ENCODE results near the gene PCMT1. TPM values are rescaled to one million over a fixed set of nuclear protein-coding genes. Genes with fewer than 3 reads are reported as not detected.

PCMT1 gene
- total RNA-seq (107 and 110 TPM in 2 replicates), polyA plus RNA-seq (126 and 130 TPM in 2 replicates)

- Histone ChIP-seq H4K20me1 (ENCODE audit: insufficient read depth, poor library complexity, severe bottlenecking) (no peaks in the 10 kb centered on the region), H3K27me3 (no peaks in the 10 kb centered on the region), H2AFZ (peak within 1 kb of the TSS; percentile 82), H3K4me1 (ENCODE audit: insufficient read depth) (peaks cover 5% of the 10 kb centered on the region), H3K36me3 (replicated peaks; ENCODE audit: insufficient read depth, low read depth) (no peaks in the 10 kb centered on the region), H3K27ac (peak within 1 kb of the TSS; percentile 97), H3K9me2 (replicated peaks; ENCODE audit: insufficient read depth) (no peaks in the 10 kb centered on the region), H3K79me2 (peaks cover 62% of the 10 kb centered on the region), H3K9me3 (ENCODE audit: low read depth) (no peaks in the 10 kb centered on the region), H3K4me3 (peak within 1 kb of the TSS; percentile 78), H3K4me2 (peak within 1 kb of the TSS; percentile 88)
- TF ChIP-seq EZH2phosphoT487 (IDR thresholded peaks at IDR 0.05; ENCODE audit: low read depth, severe bottlenecking, unreplicated experiment), result no peak
- DNase-seq (ENCODE audit: low spot score), result peak; percentile 97
- under 1% methylated on average over 40 of the region's 60 CpGs for WGBS (ENCODE audit: low lambda C conversion rate, missing lambda C conversion rate)
Measured at GRCh38 chr6:149749594-149750135, at the start of gene PCMT1. PCMT1 (plus strand) TSS chr6:149749741; CDS start chr6:149749902, 161 bp downstream.

GRCh38 chr6:149701714-149702113 is 47.8 kb upstream of the PCMT1 start:
- H4K20me1 ChIP-seq (ENCODE audit: insufficient read depth, poor library complexity, severe bottlenecking), result peaks cover 86% of the 10 kb centered on the region

GRCh38 chr6:149711711-149712110 is 37.8 kb upstream of the PCMT1 start:
- H3K36me3 ChIP-seq (replicated peaks; ENCODE audit: insufficient read depth, low read depth), result no peaks in the 10 kb centered on the region
- H3K27me3 ChIP-seq, result no peaks in the 10 kb centered on the region
- H3K4me1 ChIP-seq (ENCODE audit: insufficient read depth), result peaks cover 29% of the 10 kb centered on the region
- no peaks in the 10 kb centered on the region for H3K9me2 ChIP-seq (replicated peaks; ENCODE audit: insufficient read depth)
- no peak overlapping the region for H3K27ac ChIP-seq
- H3K9me3 ChIP-seq (ENCODE audit: low read depth), result no peaks in the 10 kb centered on the region
- peaks cover 100% of the 10 kb centered on the region for H3K79me2 ChIP-seq
- no peak for DNase-seq (ENCODE audit: low spot score)
- H3K4me3 ChIP-seq, result no peak overlapping the region
- no peak for TF ChIP-seq EZH2 (IDR thresholded peaks at IDR 0.05; ENCODE audit: borderline replicate concordance)
- TF ChIP-seq EZH2phosphoT487 (IDR thresholded peaks at IDR 0.05; ENCODE audit: low read depth, severe bottlenecking, unreplicated experiment), result no peak
- no peak for TF ChIP-seq CTCF (IDR thresholded peaks at IDR 0.05; ENCODE audit: poor library complexity)
- peaks cover 73% of the 10 kb centered on the region for H4K20me1 ChIP-seq (ENCODE audit: insufficient read depth, poor library complexity, severe bottlenecking)
- 91% methylated on average over 5 of the region's 5 CpGs for WGBS (ENCODE audit: low lambda C conversion rate, missing lambda C conversion rate)
- H2AFZ ChIP-seq, result no peak overlapping the region
- no peak overlapping the region for H3K4me2 ChIP-seq

More at GRCh38 chr6:149701714-149702113, 47.8 kb upstream of the PCMT1 start:
- Histone ChIP-seq H3K79me2 (peaks cover 97% of the 10 kb centered on the region), H3K9me2 (replicated peaks; ENCODE audit: insufficient read depth) (no peaks in the 10 kb centered on the region), H3K27me3 (no peaks in the 10 kb centered on the region), H3K4me2 (peak overlapping the region; percentile 37), H3K4me3 (no peak overlapping the region), H3K36me3 (replicated peaks; ENCODE audit: insufficient read depth, low read depth) (no peaks in the 10 kb centered on the region), H3K9me3 (ENCODE audit: low read depth) (no peaks in the 10 kb centered on the region), H2AFZ (no peak overlapping the region), H3K27ac (peak overlapping the region; percentile 19), H3K4me1 (ENCODE audit: insufficient read depth) (no peaks in the 10 kb centered on the region)
- TF ChIP-seq EZH2phosphoT487 (IDR thresholded peaks at IDR 0.05; ENCODE audit: low read depth, severe bottlenecking, unreplicated experiment), result no peak
- TF ChIP-seq EZH2 (IDR thresholded peaks at IDR 0.05; ENCODE audit: borderline replicate concordance), result no peak
- no peak for TF ChIP-seq CTCF (IDR thresholded peaks at IDR 0.05; ENCODE audit: poor library complexity)
- DNase-seq (ENCODE audit: low spot score), result no peak
- 60% methylated on average over 7 of the region's 7 CpGs for WGBS (ENCODE audit: low lambda C conversion rate, missing lambda C conversion rate)

GRCh38 chr6:149714442-149714841 is 35.1 kb upstream of the PCMT1 start:
- H3K27ac ChIP-seq, result no peak overlapping the region
- peaks cover 88% of the 10 kb centered on the region for H3K79me2 ChIP-seq
- H3K9me2 ChIP-seq (replicated peaks; ENCODE audit: insufficient read depth), result no peaks in the 10 kb centered on the region
- no peak for TF ChIP-seq CTCF (IDR thresholded peaks at IDR 0.05; ENCODE audit: poor library complexity)
- TF ChIP-seq EZH2 (IDR thresholded peaks at IDR 0.05; ENCODE audit: borderline replicate concordance), result no peak
- TF ChIP-seq EZH2phosphoT487 (IDR thresholded peaks at IDR 0.05; ENCODE audit: low read depth, severe bottlenecking, unreplicated experiment), result no peak
- no peak overlapping the region for H2AFZ ChIP-seq
- peaks cover 55% of the 10 kb centered on the region for H4K20me1 ChIP-seq (ENCODE audit: insufficient read depth, poor library complexity, severe bottlenecking)
- H3K4me1 ChIP-seq (ENCODE audit: insufficient read depth), result peaks cover 19% of the 10 kb centered on the region
- H3K4me2 ChIP-seq, result no peak overlapping the region
- H3K4me3 ChIP-seq, result no peak overlapping the region
- 98% methylated on average over 1 of the region's 1 CpG for WGBS (ENCODE audit: low lambda C conversion rate, missing lambda C conversion rate)
- H3K27me3 ChIP-seq, result no peaks in the 10 kb centered on the region
- no peak for DNase-seq (ENCODE audit: low spot score)
- H3K36me3 ChIP-seq (replicated peaks; ENCODE audit: insufficient read depth, low read depth), result no peaks in the 10 kb centered on the region
- H3K9me3 ChIP-seq (ENCODE audit: low read depth), result no peaks in the 10 kb centered on the region

All from hepatocyte (in vitro differentiated cells).